Progenitor cell of endocrine pancreas (in vitro differentiated cells): ENCODE data around the gene CTXN1. TPM values are rescaled to one million over a fixed set of nuclear protein-coding genes. Genes with fewer than 3 reads are reported as not detected.

Experiments used
- DNase-seq: peaks from one replicate; pipeline ENCODE4 v3.0.0; 2021; ENCODE audit warnings: low spot score; ENCODE audit not compliant: unreplicated experiment
- H3K27ac Mint-ChIP-seq: 2 replicates; pipeline ENCODE4 v1.8.0; 2021; ENCODE audit warnings: mild to moderate bottlenecking, moderate library complexity, mixed read lengths
- H3K27me3 Mint-ChIP-seq: 2 replicates; pipeline ENCODE4 v1.8.0; 2021; ENCODE audit warnings: mixed read lengths
- H3K36me3 Mint-ChIP-seq: 2 replicates; pipeline ENCODE4 v1.8.0; 2022; ENCODE audit warnings: mixed read lengths; ENCODE audit not compliant: insufficient read depth
- H3K4me1 Mint-ChIP-seq: 2 replicates; pipeline ENCODE4 v1.8.0; 2021; ENCODE audit warnings: low read depth, mixed read lengths
- H3K4me3 Mint-ChIP-seq: 2 replicates; pipeline ENCODE4 v1.8.0; 2021; ENCODE audit warnings: low read depth, mild to moderate bottlenecking, moderate library complexity, mixed read lengths
- H3K9me3 Mint-ChIP-seq: 2 replicates; pipeline ENCODE4 v1.8.0; 2021; ENCODE audit warnings: low read depth, mixed read lengths
- CTCF ChIP-seq: fragments of 200-600 bp; sonication (generic); IDR thresholded peaks from one replicate; pipeline ENCODE4 v1.5.0; 2021; ENCODE audit warnings: antibody characterized with exemption, mild to moderate bottlenecking; ENCODE audit not compliant: unreplicated experiment
- total RNA-seq: library from RNA; stranded (reverse); gene quantifications from 2 replicates; pipeline ENCODE4 v1.2.1, GENCODE V29; 2021

The CTXN1 gene
- total RNA-seq, 1 donor from 2014 or later = 114 TPM

- peaks cover 20% of the 10 kb centered on the region for H3K27me3 Mint-ChIP-seq
- no peaks in the 10 kb centered on the region for H3K4me1 Mint-ChIP-seq
- no peak overlapping the region for H3K27ac Mint-ChIP-seq
- DNase-seq = no peak
- no peak for TF ChIP-seq CTCF
- H3K36me3 Mint-ChIP-seq = no peaks in the 10 kb centered on the region
- no peak overlapping the region for H3K4me3 Mint-ChIP-seq
- no peaks in the 10 kb centered on the region for H3K9me3 Mint-ChIP-seq
These were observed 38.4 kb downstream of the CTXN1 start for GRCh38 chr19:7887408-7888144.

GRCh38 chr19:7885818-7886217 is 40.1 kb downstream of the CTXN1 start:
- no peak for TF ChIP-seq CTCF

GRCh38 chr19:7883796-7884570 is 42.0 kb downstream of the CTXN1 start:
- Mint-ChIP-seq H3K9me3 (no peaks in the 10 kb centered on the region), H3K27me3 (peaks cover 14% of the 10 kb centered on the region), H3K4me1 (no peaks in the 10 kb centered on the region), H3K4me3 (no peak overlapping the region), H3K36me3 (no peaks in the 10 kb centered on the region), H3K27ac (no peak overlapping the region)
- no peak for DNase-seq
- TF ChIP-seq CTCF = no peak

More at GRCh38 chr19:7885818-7886217, 40.1 kb downstream of the CTXN1 start:
- no peaks in the 10 kb centered on the region for H3K4me1 Mint-ChIP-seq
- H3K36me3 Mint-ChIP-seq = no peaks in the 10 kb centered on the region
- H3K9me3 Mint-ChIP-seq = no peaks in the 10 kb centered on the region
- no peak overlapping the region for H3K27ac Mint-ChIP-seq
- no peak for DNase-seq
- H3K4me3 Mint-ChIP-seq = no peak overlapping the region
- peaks cover 16% of the 10 kb centered on the region for H3K27me3 Mint-ChIP-seq

GRCh38 chr19:7883105-7883504 is 42.8 kb downstream of the CTXN1 start:
- no peak for DNase-seq
- Mint-ChIP-seq H3K4me1 (no peaks in the 10 kb centered on the region), H3K27ac (no peak overlapping the region), H3K27me3 (peaks cover 10% of the 10 kb centered on the region), H3K36me3 (no peaks in the 10 kb centered on the region), H3K9me3 (no peaks in the 10 kb centered on the region), H3K4me3 (no peak overlapping the region)
- TF ChIP-seq CTCF = no peak

GRCh38 chr19:7881910-7882309 is 44.0 kb downstream of the CTXN1 start:
- Mint-ChIP-seq H3K4me1 (no peaks in the 10 kb centered on the region), H3K36me3 (no peaks in the 10 kb centered on the region), H3K9me3 (no peaks in the 10 kb centered on the region), H3K4me3 (no peak overlapping the region), H3K27ac (no peak overlapping the region), H3K27me3 (peaks cover 7% of the 10 kb centered on the region)
- TF ChIP-seq CTCF = no peak
- no peak for DNase-seq
